ENCODE results near the gene EFCC1.

Gene EFCC1

GRCh38 chr3:128983293-128984069, 17.6 kb upstream of the EFCC1 start:
- no peaks in the 10 kb centered on the region for H3K9me3 ChIP-seq
- TF ChIP-seq CTCF (IDR thresholded peaks at IDR 0.05), result no peak
- H3K4me3 ChIP-seq, result no peak overlapping the region
- H3K4me1 ChIP-seq, result no peaks in the 10 kb centered on the region
- H3K27ac ChIP-seq, result no peak overlapping the region
- no peak for DNase-seq
- intact Hi-C loops (cut with DNase I; ENCODE audit: low total_unique reads), result no loop called here
- no peaks in the 10 kb centered on the region for H3K27me3 ChIP-seq
- H3K36me3 ChIP-seq, result no peaks in the 10 kb centered on the region

- H3K27ac ChIP-seq, result no peak overlapping the region
- H3K4me1 ChIP-seq, result no peaks in the 10 kb centered on the region
- no peaks in the 10 kb centered on the region for H3K27me3 ChIP-seq
- no peak overlapping the region for H3K4me3 ChIP-seq
- intact Hi-C loops (cut with DNase I; ENCODE audit: low total_unique reads), result no loop called here
- TF ChIP-seq CTCF (IDR thresholded peaks at IDR 0.05), result no peak
- no peaks in the 10 kb centered on the region for H3K36me3 ChIP-seq
- no peaks in the 10 kb centered on the region for H3K9me3 ChIP-seq
- no peak for DNase-seq
These were observed 16.5 kb upstream of the EFCC1 start for GRCh38 chr3:128984596-128984995.

GRCh38 chr3:128987302-128988100, 13.6 kb upstream of the EFCC1 start:
- no peaks in the 10 kb centered on the region for H3K4me1 ChIP-seq
- no peaks in the 10 kb centered on the region for H3K36me3 ChIP-seq
- H3K9me3 ChIP-seq, result no peaks in the 10 kb centered on the region
- DNase-seq, result no peak
- no peak overlapping the region for H3K27ac ChIP-seq
- no peaks in the 10 kb centered on the region for H3K27me3 ChIP-seq
- no peak overlapping the region for H3K4me3 ChIP-seq
- no peak for TF ChIP-seq CTCF (IDR thresholded peaks at IDR 0.05)
- intact Hi-C loops (cut with DNase I; ENCODE audit: low total_unique reads), result no loop called here

GRCh38 chr3:128988286-128988685, 12.8 kb upstream of the EFCC1 start:
- no peak for DNase-seq
- no peaks in the 10 kb centered on the region for H3K9me3 ChIP-seq
- no peak overlapping the region for H3K27ac ChIP-seq
- no peaks in the 10 kb centered on the region for H3K36me3 ChIP-seq
- no peaks in the 10 kb centered on the region for H3K27me3 ChIP-seq
- peaks cover 0 to 3% (median 1%) of the 10 kb centered on the region in 4 donors for H3K4me1 ChIP-seq
- no peak overlapping the region for H3K4me3 ChIP-seq
- intact Hi-C loops (cut with DNase I; ENCODE audit: low total_unique reads), result no loop called here
- TF ChIP-seq CTCF (IDR thresholded peaks at IDR 0.05), result no peak

GRCh38 chr3:128991355-128991895, 9.7 kb upstream of the EFCC1 start:
- Histone ChIP-seq H3K27me3 (no peaks in the 10 kb centered on the region), H3K4me1 (peaks cover 0 to 16% (median 14%) of the 10 kb centered on the region in 4 donors), H3K4me3 (no peak overlapping the region), H3K9me3 (no peaks in the 10 kb centered on the region), H3K36me3 (no peaks in the 10 kb centered on the region), H3K27ac (no peak overlapping the region)
- DNase-seq, result no peak
- TF ChIP-seq CTCF (IDR thresholded peaks at IDR 0.05), result no peak
- intact Hi-C loops (cut with DNase I; ENCODE audit: low total_unique reads), result no loop called here
